GM06990 (cell line): ENCODE data around the gene ZKSCAN3.
"Not testable (repeated sequence)": the region's sequence is repeated elsewhere in the genome, so short reads cannot be mapped to it uniquely, and the experiment has no call there.

ENCODE experiments used
- DNase-seq: peaks from one replicate; pipeline ENCODE4 v3.0.0-alpha.2; 2011; ENCODE audit not compliant: insufficient read length; ENCODE audit errors: extremely low read depth
- H3K27me3 ChIP-seq: replicated peaks from 2 replicates; pipeline ENCODE4 v1.6.0; 2011; ENCODE audit warnings: low read length; ENCODE audit not compliant: control insufficient read depth, insufficient read depth
- H3K36me3 ChIP-seq: 2 replicates; pipeline ENCODE4 v1.5.1; 2011; ENCODE audit warnings: low read length; ENCODE audit not compliant: control insufficient read depth, insufficient read depth
- H3K4me3 ChIP-seq: replicated peaks from 2 replicates; pipeline ENCODE4 v1.5.1; 2011; ENCODE audit warnings: low read depth, mild to moderate bottlenecking, control low read depth, low read length
- TF ChIP-seq, protein P1 (sequence below): IDR thresholded peaks from 2 replicates; pipeline ENCODE4 v1.5.1; 2011; ENCODE audit warnings: low read length, control low read depth, mild to moderate bottlenecking, inconsistent platforms; ENCODE audit not compliant: insufficient read depth, poor library complexity, severe bottlenecking

ZKSCAN3 gene

GRCh38 chr6:28349892-28350737 lies at the start of gene ZKSCAN3:
ZKSCAN3 (plus strand) TSS chr6:28349947; CDS start chr6:28359587, 9,640 bp downstream.
- peak; percentile 81 for DNase-seq
- TF ChIP-seq, protein P1, sequence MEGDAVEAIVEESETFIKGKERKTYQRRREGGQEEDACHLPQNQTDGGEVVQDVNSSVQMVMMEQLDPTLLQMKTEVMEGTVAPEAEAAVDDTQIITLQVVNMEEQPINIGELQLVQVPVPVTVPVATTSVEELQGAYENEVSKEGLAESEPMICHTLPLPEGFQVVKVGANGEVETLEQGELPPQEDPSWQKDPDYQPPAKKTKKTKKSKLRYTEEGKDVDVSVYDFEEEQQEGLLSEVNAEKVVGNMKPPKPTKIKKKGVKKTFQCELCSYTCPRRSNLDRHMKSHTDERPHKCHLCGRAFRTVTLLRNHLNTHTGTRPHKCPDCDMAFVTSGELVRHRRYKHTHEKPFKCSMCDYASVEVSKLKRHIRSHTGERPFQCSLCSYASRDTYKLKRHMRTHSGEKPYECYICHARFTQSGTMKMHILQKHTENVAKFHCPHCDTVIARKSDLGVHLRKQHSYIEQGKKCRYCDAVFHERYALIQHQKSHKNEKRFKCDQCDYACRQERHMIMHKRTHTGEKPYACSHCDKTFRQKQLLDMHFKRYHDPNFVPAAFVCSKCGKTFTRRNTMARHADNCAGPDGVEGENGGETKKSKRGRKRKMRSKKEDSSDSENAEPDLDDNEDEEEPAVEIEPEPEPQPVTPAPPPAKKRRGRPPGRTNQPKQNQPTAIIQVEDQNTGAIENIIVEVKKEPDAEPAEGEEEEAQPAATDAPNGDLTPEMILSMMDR: no peak
- Histone ChIP-seq H3K36me3 (no peaks in the 10 kb centered on the region), H3K27me3 (no peaks in the 10 kb centered on the region), H3K4me3 (peak within 1 kb of the TSS; percentile 70)

DNA sequence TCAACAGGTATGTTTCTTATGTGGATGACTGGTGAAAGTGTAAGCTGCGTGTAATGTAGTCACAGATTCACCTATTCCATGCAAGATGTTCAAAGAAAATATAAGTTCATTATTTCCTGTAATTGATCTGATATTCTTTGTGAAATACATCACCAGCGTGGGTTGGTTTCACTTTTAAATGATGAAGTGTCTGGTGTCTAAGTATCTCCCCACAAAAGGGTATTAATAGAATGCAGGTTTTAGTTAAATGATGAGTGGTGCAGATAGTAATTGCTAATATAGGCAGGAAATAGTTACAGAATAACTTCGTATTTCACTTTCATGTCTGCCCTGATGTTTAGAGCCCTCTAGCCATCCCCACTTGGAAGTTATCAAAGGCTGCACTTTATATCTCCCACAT lies 46.2 kb upstream of the ZKSCAN3 start:
- no peak overlapping the region for H3K4me3 ChIP-seq
- no peaks in the 10 kb centered on the region for H3K36me3 ChIP-seq
- TF ChIP-seq, protein P1: no peak
- DNase-seq: peak; percentile 25
- no peaks in the 10 kb centered on the region for H3K27me3 ChIP-seq

- DNase-seq, H3K27me3 ChIP-seq, H3K36me3 ChIP-seq, H3K4me3 ChIP-seq: not testable (repeated sequence)
These were observed 43.4 kb upstream of the ZKSCAN3 start for GRCh38 chr6:28306363-28306762.

DNA sequence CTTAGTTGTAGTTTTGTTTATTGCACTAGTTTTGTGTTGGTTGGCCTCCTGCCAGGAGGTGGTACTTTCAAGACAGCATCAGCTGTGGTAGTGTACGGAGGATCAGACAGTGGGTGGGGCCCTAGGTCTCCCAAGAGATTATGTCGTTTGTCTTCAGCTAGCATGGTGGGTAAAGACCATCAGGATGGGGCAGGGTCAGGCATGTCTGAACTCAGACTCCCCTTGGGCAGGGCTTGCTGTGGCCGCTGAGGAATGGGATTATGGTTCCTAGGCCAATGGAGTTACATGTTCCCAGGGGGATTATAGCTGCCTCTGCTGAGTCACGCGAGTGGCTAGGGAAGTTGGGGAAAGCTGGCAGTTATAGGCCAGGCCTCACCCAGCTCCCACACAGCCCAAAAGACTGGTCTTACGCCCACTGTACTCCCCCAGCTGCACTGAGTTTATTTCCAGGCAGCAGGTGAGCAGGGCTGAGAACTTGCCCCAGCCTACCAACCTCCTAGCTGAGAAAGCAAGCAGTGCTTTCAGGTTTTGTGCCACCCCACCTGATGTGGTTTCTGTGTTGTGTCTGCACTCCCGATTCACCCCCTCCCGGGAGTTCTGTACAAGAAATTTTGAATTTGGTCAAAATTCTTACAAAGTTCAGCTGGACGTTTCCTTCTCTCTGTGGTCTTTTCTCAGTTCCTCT lies 38.5 kb upstream of the ZKSCAN3 start:
- DNase-seq: no peak
- H3K36me3 ChIP-seq: no peaks in the 10 kb centered on the region
- TF ChIP-seq, protein P1: no peak
- no peaks in the 10 kb centered on the region for H3K27me3 ChIP-seq
- no peak overlapping the region for H3K4me3 ChIP-seq

DNA sequence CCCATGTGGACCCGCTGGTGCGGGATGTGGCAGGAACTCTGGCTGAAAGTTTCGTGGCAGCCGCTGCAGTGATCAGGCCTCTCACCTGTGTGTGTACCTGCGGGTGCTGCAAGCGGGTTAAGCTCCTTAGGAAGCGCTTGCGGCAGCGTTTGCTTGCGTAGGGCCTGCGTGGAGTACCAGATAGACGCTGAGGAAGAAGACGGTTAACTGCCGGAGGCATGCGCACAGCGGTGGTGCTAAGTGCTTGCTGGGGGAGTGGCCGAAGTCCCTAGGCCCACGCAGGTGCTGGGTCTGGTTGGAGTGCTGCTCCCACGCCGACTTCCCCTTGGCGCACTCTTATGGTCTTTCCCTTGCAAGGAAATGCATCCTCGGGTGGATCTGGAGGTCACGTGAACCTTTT lies 36.8 kb upstream of the ZKSCAN3 start:
- Histone ChIP-seq H3K27me3 (no peaks in the 10 kb centered on the region), H3K36me3 (no peaks in the 10 kb centered on the region), H3K4me3 (no peak overlapping the region)
- no peak for DNase-seq
- TF ChIP-seq, protein P1: no peak

DNA sequence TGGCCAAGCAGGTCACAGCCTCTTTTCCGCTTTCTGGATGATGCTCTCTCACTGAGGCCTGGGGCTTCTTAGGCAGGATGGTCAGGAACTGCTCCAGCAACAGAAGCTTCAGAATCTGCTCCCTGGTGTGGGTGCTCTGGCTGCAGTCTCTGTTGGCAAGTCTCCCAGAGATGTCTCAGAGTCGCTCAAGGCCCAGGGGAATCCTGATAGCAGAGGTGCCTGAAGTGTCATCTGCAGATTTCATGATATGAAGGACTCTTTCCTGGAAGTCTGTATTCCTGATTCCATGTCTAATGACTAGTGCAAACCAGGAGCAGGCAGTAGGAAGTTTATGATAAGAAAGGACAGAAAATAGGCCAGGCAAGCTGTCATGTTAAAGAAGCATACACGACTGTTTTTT lies 34.1 kb upstream of the ZKSCAN3 start:
- H3K36me3 ChIP-seq: no peaks in the 10 kb centered on the region
- TF ChIP-seq, protein P1: no peak
- H3K4me3 ChIP-seq: no peak overlapping the region
- no peaks in the 10 kb centered on the region for H3K27me3 ChIP-seq
- no peak for DNase-seq

- not testable (repeated sequence) for DNase-seq, H3K27me3 ChIP-seq, H3K4me3 ChIP-seq, H3K36me3 ChIP-seq
These were observed 31.9 kb upstream of the ZKSCAN3 start for GRCh38 chr6:28317866-28318265.
